ENCODE data around the gene ACSF2.
A peak's percentile ranks its signal among the peaks of the same experiment; 100 is the strongest.
"Not testable (repeated sequence)": the region's sequence is repeated elsewhere in the genome, so short reads cannot be mapped to it uniquely, and the experiment has no call there.

Gene ACSF2, protein sequence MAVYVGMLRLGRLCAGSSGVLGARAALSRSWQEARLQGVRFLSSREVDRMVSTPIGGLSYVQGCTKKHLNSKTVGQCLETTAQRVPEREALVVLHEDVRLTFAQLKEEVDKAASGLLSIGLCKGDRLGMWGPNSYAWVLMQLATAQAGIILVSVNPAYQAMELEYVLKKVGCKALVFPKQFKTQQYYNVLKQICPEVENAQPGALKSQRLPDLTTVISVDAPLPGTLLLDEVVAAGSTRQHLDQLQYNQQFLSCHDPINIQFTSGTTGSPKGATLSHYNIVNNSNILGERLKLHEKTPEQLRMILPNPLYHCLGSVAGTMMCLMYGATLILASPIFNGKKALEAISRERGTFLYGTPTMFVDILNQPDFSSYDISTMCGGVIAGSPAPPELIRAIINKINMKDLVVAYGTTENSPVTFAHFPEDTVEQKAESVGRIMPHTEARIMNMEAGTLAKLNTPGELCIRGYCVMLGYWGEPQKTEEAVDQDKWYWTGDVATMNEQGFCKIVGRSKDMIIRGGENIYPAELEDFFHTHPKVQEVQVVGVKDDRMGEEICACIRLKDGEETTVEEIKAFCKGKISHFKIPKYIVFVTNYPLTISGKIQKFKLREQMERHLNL

DNA sequence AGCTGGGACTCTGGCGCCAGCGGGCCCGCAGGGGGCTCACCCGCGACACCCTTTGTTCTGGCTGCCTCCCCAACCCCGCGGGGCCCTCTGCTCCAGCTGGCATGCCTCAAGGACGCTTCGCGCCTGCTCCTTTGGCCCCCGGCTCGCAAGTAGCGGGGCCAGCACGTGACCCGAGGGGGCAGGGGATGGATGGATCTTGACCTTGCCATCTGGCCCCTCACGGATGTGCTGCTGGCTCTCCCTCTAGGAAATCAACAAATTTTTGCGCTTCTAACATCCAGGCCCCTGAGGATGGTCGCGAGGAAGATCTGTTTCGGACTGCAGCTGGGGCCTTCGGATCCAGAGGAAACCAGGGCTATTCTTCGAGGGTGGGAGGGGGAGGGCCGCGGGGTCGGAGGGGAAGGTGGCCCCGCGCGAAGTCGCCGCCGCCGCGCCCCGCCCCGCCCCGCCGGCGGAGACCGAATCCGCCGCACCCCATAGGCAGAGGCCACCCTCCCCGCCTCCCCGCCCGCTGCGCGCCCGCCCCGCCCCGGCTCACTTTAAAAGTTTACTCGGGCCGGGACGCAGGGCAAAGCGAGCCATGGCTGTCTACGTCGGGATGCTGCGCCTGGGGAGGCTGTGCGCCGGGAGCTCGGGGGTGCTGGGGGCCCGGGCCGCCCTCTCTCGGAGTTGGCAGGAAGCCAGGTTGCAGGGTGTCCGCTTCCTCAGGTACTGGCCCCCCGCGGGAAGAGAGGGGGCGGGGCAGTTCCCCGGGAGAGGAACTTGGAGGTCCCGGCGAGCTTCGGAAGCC lies at the start of gene ACSF2:
Gene ACSF2, plus strand, starts transcription at position 537 of the 790 bp plus-strand sequence. Its CDS starts 44 bp downstream, at position 581.
- peak; percentile 27 for DNase-seq (ENCODE audit: low spot score)

DNA sequence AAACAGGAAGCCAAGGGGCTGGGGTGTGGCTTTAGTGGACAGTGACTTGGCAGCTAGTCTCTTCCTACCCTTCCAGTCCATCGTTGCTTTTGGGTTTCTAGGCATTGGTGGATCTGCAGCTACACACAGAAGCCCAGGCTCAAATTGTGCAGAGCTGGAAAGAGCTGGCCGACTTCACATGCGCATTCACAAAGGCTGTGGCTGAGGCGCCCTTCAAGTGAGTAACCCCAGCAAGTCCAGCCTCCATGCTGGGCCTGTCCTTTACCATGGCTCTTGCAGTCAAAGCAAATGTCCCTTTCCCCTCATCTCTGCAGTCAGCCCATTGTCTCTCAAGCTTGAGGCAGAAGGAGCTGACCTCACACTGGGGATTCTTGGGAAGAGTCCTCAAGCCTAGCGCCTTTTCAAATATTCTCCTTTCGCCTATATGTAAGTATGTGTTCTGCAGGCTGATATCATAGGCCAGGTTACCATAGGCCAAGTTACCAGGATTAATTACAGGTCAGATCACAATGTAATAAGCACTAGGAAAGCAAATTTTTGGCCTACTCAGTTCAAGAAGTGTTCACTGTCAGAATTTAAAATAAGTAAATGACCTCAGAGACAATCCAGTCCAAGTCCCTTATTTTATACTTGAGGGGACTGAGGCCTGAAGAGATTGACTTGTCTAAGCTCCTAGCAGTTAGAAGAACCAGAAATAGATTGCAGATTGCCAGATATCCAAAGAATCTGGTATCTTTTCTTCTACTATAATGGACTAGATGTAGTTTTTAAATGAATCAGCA lies 46.5 kb upstream of the ACSF2 start:
- no peak for DNase-seq (ENCODE audit: low spot score)

DNA sequence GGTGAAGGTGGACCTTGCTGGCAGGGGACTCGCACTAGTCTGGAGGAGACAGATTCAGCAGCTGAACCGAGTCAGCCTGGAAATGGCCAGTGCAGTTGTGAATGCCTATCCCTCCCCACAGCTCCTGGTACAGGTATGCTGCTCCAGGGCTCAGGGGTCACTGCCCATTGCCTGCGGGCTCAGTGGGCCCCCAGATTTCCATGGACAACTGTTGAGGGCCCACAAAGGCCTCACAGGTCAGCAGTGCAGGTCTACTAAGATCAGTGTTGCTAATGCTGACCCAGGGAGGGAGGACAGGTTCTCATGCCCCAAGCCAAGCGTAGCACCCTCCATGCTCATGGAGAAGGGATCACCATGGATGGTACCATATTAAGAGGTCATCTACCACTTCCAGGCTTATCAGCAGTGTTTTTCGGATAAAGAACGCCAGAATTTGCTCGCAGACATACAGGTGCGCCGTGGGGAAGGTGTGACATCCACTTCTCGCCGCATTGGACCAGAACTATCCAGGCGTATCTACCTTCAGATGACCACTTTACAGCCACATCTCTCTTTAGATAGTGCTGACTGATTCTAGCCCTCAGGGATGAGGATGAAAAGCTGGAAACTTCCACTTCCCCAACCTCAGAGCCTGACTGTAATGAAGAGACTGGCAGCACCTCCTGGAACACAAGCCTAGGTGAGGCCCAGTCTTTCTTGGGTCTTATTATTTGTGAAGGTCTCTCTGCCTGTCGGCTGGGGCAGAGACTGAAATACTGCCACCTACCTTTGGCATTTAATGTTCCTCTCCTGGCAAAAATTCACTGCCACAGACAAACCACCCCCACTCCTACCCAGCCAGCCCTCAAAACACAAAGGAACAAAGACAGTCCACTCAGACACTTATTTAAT lies 45.4 kb upstream of the ACSF2 start:
- no peak for DNase-seq (ENCODE audit: low spot score)

DNA sequence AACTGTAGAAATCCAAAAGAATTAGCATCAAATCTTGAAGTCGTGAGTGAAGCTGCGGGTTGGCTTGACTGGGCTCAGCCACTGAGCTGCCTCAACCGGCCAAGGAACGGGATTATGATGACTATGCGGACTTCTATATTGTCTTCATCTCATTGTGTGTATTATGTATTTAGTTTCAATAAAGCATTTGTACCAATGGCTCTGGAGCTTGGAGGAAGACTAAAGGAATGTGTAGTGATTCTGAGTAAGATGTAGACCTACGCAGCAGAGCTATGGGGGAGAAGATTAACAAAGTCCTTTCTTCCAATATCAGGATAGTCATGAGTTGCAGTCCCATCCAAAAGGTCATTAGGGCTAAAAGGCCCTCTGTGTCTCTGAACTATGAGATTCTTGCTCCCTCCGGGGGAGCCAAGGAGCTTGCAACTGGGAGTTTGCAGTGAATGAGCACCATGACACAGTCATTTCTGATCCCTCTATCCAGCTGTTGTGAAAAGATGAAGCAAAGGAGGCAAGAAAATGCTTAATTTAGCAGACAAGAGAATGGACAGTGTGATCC lies 44.7 kb upstream of the ACSF2 start:
- DNase-seq (ENCODE audit: low spot score), result no peak

DNA sequence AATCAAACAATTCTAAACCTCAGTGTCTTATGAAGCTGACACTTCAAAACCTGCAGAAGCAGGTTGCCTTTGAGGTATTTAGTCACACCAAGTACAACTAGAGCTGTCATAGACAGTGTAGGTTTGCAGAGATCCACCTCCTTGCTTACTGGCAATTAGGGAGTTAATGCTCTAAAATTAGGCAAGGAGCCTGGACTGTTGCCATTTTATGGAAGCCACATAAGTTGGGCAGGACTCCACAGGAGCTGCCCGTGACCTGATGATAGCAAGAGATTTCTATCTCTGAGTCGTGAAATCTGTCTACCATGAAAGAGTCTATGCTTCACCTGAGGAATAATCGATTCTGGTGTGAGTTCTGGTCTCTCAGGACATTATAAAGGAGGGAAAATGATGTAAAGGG lies 44.1 kb upstream of the ACSF2 start:
- DNase-seq (ENCODE audit: low spot score), result no peak

DNA sequence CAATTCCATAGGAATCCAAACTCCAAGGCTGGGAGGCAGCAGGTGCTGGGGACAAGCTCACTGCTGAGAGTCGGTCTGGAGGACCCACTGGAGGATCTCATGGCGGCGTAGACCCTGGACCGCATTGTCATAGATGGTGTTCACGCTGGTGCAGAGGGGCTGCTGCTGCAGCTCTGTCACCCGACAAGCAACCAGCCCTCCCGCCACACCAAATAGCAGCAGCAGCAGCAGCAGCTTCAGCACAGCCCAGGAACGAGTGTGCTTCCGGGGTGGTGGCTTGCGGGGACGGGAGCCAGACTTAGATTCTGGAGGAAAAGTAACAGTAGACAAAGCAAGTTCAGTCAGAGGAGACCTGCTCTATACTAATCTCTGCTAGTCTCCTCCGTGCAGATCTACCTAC lies 43.1 kb upstream of the ACSF2 start:
- no peak for DNase-seq (ENCODE audit: low spot score)

DNA sequence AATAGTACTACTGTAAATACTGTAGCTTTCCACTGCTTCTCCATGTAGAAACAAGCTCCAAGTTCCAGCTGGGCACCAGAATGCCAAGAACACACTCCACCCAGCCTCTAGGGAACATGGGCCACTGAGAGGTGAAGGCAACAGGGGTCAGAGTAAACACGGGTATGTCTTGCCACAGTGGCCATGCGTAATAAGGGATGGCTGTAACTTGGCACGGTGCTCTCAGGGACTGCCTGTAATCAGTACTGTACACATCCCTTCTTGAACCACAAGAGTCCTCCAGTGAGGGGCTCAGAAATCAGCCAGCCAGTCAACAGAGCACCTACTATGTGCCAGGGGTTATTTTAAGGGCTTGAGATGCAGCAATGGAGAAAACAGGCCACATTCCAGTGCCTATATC lies 39.5 kb upstream of the ACSF2 start:
- DNase-seq (ENCODE audit: low spot score), result no peak

DNA sequence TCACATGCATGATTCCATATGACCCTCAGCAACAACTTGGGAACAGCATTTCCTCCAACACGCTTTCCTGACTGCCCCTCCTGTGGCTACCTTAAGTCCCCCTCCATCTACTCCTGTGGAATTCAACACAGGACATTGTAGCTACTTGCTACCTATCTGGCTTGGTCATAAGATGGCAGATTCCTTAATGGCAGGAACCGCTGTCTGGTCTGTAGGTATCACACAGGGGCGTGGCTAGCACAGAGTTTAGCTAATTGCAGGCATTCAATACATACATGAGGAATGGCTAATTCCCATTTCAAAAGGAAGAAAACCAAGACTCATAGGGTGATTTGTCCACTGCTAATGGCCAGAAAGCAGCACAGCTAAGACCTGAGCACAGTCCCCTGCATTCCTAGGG lies 37.3 kb upstream of the ACSF2 start:
- no peak for DNase-seq (ENCODE audit: low spot score)

DNA sequence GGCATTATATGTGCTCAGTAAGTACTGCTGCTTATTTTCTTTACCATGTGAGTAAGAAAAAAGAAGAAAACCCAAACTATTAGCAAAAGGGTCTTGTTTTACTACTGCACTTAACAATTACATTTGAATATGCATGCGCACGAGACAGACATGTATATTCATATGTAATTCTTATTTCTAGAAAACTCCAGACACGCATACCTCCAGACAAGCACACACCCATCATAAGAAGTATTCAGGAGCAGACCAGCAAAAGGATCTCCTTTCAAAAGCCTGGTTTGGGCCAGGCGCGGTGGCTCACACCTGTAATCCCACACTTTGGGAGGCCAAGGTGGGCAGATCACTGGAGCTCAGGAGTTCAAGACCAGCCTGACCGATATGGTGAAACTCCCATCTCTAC lies 36.5 kb upstream of the ACSF2 start:
- no peak for DNase-seq (ENCODE audit: low spot score)

DNA sequence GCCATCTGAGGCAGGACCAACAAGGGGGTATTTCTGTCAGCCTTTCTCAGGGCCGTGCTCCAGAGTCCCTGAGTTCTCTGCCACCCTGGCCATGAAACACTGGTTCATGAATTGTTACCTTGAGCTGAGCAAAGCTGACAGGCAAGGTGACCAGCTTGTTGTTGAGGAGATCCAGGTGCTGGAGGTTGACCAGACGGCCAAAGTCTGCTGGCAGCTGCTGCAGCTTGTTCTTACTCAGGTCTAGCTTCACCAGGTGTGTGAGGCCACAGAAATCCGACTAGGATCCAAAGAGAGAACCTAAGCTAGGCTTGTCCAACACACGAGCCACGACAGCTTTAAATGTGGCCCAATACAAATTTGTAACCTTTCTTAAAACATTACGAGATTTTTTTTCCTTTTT lies 33.4 kb upstream of the ACSF2 start:
- no peak for DNase-seq (ENCODE audit: low spot score)

DNA sequence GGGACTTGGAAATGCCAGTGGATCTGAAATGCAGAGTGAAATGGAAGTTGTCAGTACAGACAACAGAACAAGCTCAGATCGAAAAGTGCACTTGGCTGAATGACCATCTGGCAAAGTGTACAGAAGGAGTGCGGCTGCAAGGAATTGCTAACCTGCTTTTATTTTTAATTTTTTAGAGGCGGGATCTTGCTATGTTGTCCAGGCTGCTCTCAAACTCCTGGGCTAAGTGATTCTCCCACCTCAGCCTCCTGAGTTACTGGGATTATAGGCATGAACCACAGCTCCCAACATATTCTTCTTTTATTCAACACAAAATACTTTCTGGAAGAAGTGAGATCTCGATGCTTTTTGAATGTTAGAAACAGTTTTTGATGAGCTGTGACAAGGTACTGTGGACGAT lies 32.3 kb upstream of the ACSF2 start:
- DNase-seq (ENCODE audit: low spot score), result no peak

DNA sequence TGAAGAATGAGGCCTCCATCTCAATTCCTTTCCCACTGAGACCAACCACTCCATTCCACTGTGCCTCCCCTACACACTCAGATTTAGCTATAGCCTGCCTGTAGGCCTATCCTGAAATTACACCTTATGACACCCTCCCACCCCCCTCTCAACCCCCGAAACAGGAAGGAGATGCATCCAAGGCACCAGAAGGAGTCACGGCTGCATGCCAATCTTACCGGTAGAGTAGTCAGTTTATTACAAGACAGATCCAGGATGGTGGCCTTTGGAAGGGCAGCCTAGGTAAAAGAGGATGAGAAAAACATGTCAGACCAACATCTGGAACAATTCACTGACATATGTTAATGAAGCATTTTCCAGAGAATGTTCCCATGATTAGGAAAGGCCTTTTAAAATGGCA lies 31.3 kb upstream of the ACSF2 start:
- DNase-seq (ENCODE audit: low spot score), result no peak

DNA sequence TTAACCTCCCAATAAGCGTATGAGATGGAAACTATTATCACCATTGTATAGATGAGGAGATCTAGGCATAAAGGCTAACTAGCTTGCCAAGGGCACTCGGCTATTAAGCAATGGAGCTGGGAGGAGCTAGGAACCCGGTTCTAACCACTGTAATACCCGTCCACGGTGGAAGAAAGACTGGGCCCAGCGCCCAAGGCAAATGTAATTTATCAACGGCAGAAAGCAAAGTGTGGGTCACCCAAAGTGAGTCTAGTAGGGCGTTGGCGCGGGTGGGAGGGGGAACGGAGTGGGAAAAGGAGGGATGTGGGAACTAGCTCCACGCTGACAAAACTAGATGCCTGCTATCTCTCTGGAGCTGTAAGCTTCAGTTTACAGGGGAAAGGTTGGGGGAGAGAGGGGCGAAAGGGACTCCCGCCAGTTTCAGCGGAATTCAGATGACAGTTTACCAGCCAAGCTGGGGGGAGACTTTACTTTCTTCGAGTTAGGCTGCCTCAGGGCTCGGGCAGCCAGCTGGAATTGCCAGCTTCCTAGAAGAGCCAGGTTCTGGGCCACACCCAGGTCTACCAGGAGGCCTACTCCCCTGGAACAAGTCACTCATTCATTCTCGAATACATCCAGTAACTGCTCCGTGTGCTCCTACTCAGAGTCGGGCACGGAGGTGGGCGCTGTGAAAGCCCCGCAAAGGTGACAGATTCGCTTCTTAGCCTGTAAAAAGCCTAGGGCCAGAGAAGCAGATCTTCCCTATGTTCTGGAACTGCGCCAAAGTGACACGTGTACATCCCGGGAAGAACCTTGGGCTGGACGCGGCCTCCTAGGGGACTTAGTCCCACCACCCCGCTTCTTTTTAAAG lies 29.5 kb upstream of the ACSF2 start:
- peak; percentile 29 for DNase-seq (ENCODE audit: low spot score)

DNA sequence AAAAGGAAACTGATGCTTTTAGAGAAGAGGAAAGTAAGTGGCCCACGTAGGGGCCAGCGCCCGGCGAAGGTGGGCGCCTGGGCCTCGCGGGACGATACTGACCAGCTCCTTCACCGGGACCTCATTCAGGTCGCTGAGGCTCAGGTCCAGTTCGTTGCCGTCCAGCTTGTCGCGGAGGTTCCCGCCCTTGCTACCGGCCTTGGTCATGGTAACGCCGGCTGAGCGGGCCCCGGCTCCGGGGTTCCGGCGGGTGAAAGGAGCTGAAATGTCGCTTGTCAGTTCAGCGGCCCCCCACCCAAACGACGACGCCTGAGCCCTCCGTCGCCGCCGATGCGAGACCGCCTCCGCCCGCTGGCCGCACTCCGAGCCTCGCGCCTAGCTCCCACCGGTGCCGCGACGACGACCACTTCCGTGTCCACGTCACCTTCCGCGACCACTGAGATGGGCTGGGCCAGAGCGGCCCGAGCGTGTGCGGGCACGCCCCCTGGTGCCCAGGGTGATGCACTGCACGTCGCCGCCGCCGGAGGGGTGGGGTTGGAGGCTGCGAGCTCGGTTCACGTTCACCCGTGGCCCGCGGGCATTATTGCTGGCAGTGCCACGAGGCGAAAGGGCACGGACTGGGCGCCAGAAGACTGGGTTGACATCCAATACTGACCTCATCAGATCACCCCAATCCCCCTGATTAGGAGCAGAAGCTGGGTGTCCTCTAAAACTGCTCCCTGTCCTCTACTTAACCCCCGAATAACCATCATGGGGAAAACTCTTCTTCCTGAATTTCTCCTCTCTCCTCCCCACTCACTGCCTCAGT lies 28.7 kb upstream of the ACSF2 start, which contains the start of gene LRRC59:
Gene LRRC59, minus strand, starts transcription at position 413 of the 808 bp plus-strand sequence. Its CDS starts 206 bp downstream, at position 207.
- peak; percentile 78 for DNase-seq (ENCODE audit: low spot score)

DNA sequence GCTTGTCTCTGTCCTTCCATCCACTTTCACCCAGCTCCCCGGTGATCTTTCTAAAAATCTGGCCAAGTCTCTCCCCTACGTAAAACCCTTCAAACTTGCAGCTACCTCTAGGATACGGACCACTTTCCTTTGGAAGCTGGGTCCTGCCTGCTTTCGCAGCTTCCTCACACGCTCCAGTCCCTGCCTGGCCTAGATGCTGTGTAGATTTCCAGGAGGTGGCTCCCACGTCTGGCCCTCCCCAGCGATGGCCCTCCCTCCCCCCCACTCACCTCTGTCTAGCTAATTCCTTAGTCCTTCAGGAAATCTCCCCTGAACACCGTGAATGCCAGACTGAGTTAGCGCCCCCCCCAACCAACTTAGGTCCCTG lies 28.1 kb upstream of the ACSF2 start:
- no peak for DNase-seq (ENCODE audit: low spot score)

DNA sequence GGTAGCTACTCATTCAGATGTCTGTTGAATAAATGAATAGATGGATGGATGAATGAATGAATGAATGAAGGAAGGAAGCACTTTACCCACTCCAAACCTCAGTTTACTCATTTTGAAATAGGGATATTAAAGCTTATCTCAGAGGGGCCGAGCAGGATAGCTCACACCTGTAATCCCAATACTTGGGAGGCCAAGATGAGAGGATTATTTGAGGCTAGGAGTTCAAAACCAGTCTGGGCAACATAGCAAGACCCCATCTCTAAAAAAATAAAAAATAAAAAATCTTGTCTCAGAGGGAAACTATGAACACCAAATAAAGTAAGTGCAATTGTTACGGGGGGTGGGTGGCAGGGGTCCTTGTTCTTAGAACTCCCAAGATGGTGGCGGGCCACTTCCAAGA lies 27.3 kb upstream of the ACSF2 start:
- not testable (repeated sequence) for DNase-seq (ENCODE audit: low spot score)

DNA sequence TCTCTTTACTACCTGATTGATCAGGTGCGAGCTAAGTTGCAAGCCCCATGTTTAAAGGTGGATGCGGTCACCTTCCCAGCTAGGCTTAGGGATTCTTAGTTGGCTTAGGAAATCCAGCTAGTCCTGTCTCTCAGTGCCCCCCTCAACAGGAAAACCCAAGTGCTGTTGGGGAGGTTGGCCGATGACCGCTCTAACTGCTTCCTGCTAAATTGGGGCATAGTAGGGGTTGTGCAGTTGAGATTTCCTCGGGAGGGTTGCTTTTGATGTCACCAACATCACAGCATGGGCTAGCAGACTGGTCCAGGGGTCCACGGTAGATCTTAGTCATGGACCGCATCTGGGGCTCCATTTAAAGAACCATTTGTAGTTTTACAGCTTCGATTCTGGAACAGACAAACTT lies 26.4 kb upstream of the ACSF2 start:
- DNase-seq (ENCODE audit: low spot score), result not testable (repeated sequence)

DNA sequence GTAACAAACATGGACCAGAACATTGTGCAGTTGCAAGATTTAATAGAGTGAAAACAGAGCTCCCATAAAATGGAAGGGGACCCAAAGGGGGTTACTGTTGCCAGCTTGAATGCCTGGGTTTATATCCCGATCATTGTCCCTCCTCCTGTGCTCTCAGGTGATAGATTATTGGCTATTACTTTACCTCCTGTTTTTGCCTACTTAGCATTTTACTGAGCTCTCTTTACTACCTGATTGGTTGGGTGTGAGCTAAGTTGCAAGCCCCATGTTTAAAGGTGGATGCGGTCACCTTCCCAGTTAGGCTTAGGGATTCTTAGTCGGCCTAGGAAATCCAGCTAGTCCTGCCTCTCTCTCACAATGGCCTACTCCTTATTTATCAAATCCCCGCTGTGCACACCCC lies 20.7 kb upstream of the ACSF2 start:
- DNase-seq (ENCODE audit: low spot score), result not testable (repeated sequence)

DNA sequence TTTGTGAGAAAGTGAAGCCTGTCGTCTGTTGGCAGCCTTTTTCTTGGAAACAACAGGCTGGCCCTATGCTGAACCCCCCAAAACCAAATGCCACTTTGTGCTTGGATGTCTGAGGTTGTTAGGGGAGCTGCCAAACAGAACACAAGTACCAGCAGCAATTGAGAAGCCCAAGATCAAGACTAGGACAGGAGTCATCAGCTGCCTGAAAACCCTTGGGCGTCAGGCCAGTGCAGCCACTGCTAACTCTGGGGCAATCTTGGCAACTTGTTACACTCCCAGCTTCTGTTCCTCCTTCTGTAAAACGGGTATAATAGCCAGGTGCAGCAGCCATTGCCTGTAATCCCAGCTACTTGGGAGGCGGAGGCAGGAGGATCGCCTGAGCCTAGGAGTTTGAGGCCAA lies 19.4 kb upstream of the ACSF2 start:
- no peak for DNase-seq (ENCODE audit: low spot score)

All from SW480 (cell line).